ENCODE measurements around the gene SCARF2. TPM values are rescaled to one million over a fixed set of nuclear protein-coding genes. Genes with fewer than 3 reads are reported as not detected.
A peak's percentile ranks its signal among the peaks of the same experiment; 100 is the strongest.

Gene SCARF2
- total RNA-seq (2014; rRNA removed) (2.7 and 5.4 TPM in 2 replicates), Bru-seq, nascent RNA (percentile 32 among the genes with signal in this experiment), BruChase-seq, experiment 1, labeled RNA remaining after a 6-hour chase (percentile 45 among the genes with signal in this experiment), BruChase-seq, experiment 2, labeled RNA remaining after a 2-hour chase (percentile 49 among the genes with signal in this experiment)
- long read RNA-seq, partial matches to known transcripts, result 1 of 3 reads
- long read RNA-seq, other reads (novel, unspliced or antisense), result 2 of 3 reads

- H3F3A ChIP-seq (ENCODE audit: low read length, unreplicated experiment), result no peaks in the 10 kb centered on the region
- H3K9me3 ChIP-seq (ENCODE audit: low read length), result no peaks in the 10 kb centered on the region
- no peak within 1 kb of the TSS for H3K27ac ChIP-seq (ENCODE audit: low read length)
- H2AFZ ChIP-seq (ENCODE audit: low read length), result peak within 1 kb of the TSS; percentile 81
- intact Hi-C loops (cut with micrococcal nuclease), result no loop called here
- no peaks in the 10 kb centered on the region for H3K36me3 ChIP-seq (ENCODE audit: low read depth, low read length)
- TF ChIP-seq CTCF (conservative IDR thresholded peaks at IDR 0.05; ENCODE audit: low read depth, low read length) (no peak), EZH2phosphoT487 (IDR thresholded peaks at IDR 0.05; ENCODE audit: borderline replicate concordance, low read length) (no peak), EZH2 (IDR thresholded peaks at IDR 0.05; ENCODE audit: low read length, unreplicated experiment) (no peak)
- H3K4me1 ChIP-seq (ENCODE audit: insufficient read depth, low read length), result 0 out of 2 replicates have a peak, but pooled peaks cover 4% of the 10 kb centered on the region
- CTCF ChIA-PET, result no interaction called here
- peak; percentile 30 for ATAC-seq
- peak within 1 kb of the TSS; percentile 91 for H3K4me2 ChIP-seq (ENCODE audit: low read length)
- no peaks in the 10 kb centered on the region for H3K9me2 ChIP-seq (replicated peaks; ENCODE audit: low read length)
- no peak for DNase-seq
- H4K20me1 ChIP-seq (ENCODE audit: low read length), result no peaks in the 10 kb centered on the region
- no peaks in the 10 kb centered on the region for H3K79me2 ChIP-seq (ENCODE audit: low read length)
- no TSS peak for BruUV-seq (replicated peaks)
- peak within 1 kb of the TSS; percentile 67 for H3K4me3 ChIP-seq (ENCODE audit: low read length)
- peaks cover 4% of the 10 kb centered on the region; the same call in 1 of the 2 replicates for H3K27me3 ChIP-seq (ENCODE audit: low read length)
- H3K9ac ChIP-seq (ENCODE audit: low read length), result no peak within 1 kb of the TSS
- POLR2A ChIA-PET (ENCODE audit: unreplicated experiment), result no interaction called here
Measured at GRCh38 chr22:20437613-20438426, at the start of gene SCARF2. Gene SCARF2, minus strand, starts transcription at chr22:20437825. Its CDS starts 71 bp downstream, at chr22:20437754.

- BruUV-seq (replicated peaks), result no TSS peak
- Histone ChIP-seq H3K27me3 (ENCODE audit: low read length) (no peaks in the 10 kb centered on the region), H3K27ac (ENCODE audit: low read length) (no peak overlapping the region), H3K4me2 (ENCODE audit: low read length) (no peak overlapping the region), H3K4me3 (ENCODE audit: low read length) (no peak overlapping the region), H3F3A (ENCODE audit: low read length, unreplicated experiment) (no peaks in the 10 kb centered on the region), H3K9ac (ENCODE audit: low read length) (no peak overlapping the region), H3K9me2 (replicated peaks; ENCODE audit: low read length) (no peaks in the 10 kb centered on the region), H3K79me2 (ENCODE audit: low read length) (no peaks in the 10 kb centered on the region), H4K20me1 (ENCODE audit: low read length) (no peaks in the 10 kb centered on the region), H3K4me1 (ENCODE audit: insufficient read depth, low read length) (no peaks in the 10 kb centered on the region), H3K36me3 (ENCODE audit: low read depth, low read length) (no peaks in the 10 kb centered on the region), H2AFZ (ENCODE audit: low read length) (no peak overlapping the region), H3K9me3 (ENCODE audit: low read length) (no peaks in the 10 kb centered on the region)
- ChIA-PET POLR2A (ENCODE audit: unreplicated experiment) (no interaction called here), CTCF (interaction anchor here (0.5 kb wide), 1 partner anchor 68 kb away, joined by 4 read pairs; no protein-coding TSS in a partner anchor)
- DNase-seq (no peak), ATAC-seq (no peak)
- TF ChIP-seq EZH2phosphoT487 (IDR thresholded peaks at IDR 0.05; ENCODE audit: borderline replicate concordance, low read length) (no peak), CTCF (conservative IDR thresholded peaks at IDR 0.05; ENCODE audit: low read depth, low read length) (no peak), EZH2 (IDR thresholded peaks at IDR 0.05; ENCODE audit: low read length, unreplicated experiment) (no peak)
- intact Hi-C loops (cut with micrococcal nuclease), result no loop called here
Measured at GRCh38 chr22:20486229-20486628, 48.6 kb upstream of the SCARF2 start.

All from PC-3 (cell line).